Measurements from ENCODE around the gene DCC.

Gene DCC

GRCh38 chr18:52339891-52340371 is at the start of gene DCC:
Gene DCC (plus strand): TSS chr18:52340197. CDS start chr18:52340788, 591 bp downstream.
- no peak for DNase-seq (ENCODE audit: low read depth in 2 of 2)

- no peak for DNase-seq (ENCODE audit: low read depth in 2 of 2)
These were observed 29.3 kb upstream of the DCC start for GRCh38 chr18:52310651-52311050.

- no peak for DNase-seq (ENCODE audit: low read depth in 2 of 2)
These were observed 28.7 kb upstream of the DCC start for GRCh38 chr18:52311331-52311730.

- DNase-seq (ENCODE audit: low read depth in 2 of 2), result no peak
These were observed 27.7 kb upstream of the DCC start for GRCh38 chr18:52312346-52312745.

GRCh38 chr18:52313213-52313612 is 26.8 kb upstream of the DCC start:
- DNase-seq (ENCODE audit: low read depth in 2 of 2), result no peak

- DNase-seq (ENCODE audit: low read depth in 2 of 2), result no peak
These were observed 20.5 kb upstream of the DCC start for GRCh38 chr18:52319424-52319983.

GRCh38 chr18:52322307-52322706 is 17.7 kb upstream of the DCC start:
- no peak for DNase-seq (ENCODE audit: low read depth in 2 of 2)

- no peak for DNase-seq (ENCODE audit: low read depth in 2 of 2)
These were observed 16.2 kb upstream of the DCC start for GRCh38 chr18:52323802-52324201.

- no peak for DNase-seq (ENCODE audit: low read depth in 2 of 2)
These were observed 14.0 kb upstream of the DCC start for GRCh38 chr18:52325997-52326396.

GRCh38 chr18:52333860-52334259 is 6.1 kb upstream of the DCC start:
- DNase-seq (ENCODE audit: low read depth in 2 of 2), result no peak

- no peak for DNase-seq (ENCODE audit: low read depth in 2 of 2)
These were observed 5.7 kb upstream of the DCC start for GRCh38 chr18:52334307-52334706.

GRCh38 chr18:52334896-52335295 is 5.1 kb upstream of the DCC start:
- DNase-seq (ENCODE audit: low read depth in 2 of 2), result no peak

- no peak for DNase-seq (ENCODE audit: low read depth in 2 of 2)
These were observed 2.7 kb upstream of the DCC start for GRCh38 chr18:52337276-52337675.

GRCh38 chr18:52340406-52341102 is 557 bp downstream of the DCC start:
- DNase-seq (ENCODE audit: low read depth in 2 of 2), result no peak

GRCh38 chr18:52341103-52341432 is 1.1 kb downstream of the DCC start:
- no peak for DNase-seq (ENCODE audit: low read depth in 2 of 2)

- DNase-seq (ENCODE audit: low read depth in 2 of 2), result no peak
These were observed 1.8 kb downstream of the DCC start for GRCh38 chr18:52341608-52342381.

- no peak for DNase-seq (ENCODE audit: low read depth in 2 of 2)
These were observed 2.5 kb downstream of the DCC start for GRCh38 chr18:52342456-52342855.

- no peak for DNase-seq (ENCODE audit: low read depth in 2 of 2)
These were observed 3.1 kb downstream of the DCC start for GRCh38 chr18:52343138-52343537.

GRCh38 chr18:52343731-52344340 is 3.8 kb downstream of the DCC start:
- no peak for DNase-seq (ENCODE audit: low read depth in 2 of 2)

GRCh38 chr18:52344881-52345280 is 4.9 kb downstream of the DCC start:
- no peak for DNase-seq (ENCODE audit: low read depth in 2 of 2)

- no peak for DNase-seq (ENCODE audit: low read depth in 2 of 2)
These were observed 5.4 kb downstream of the DCC start for GRCh38 chr18:52345428-52345827.

GRCh38 chr18:52348209-52348608 is 8.2 kb downstream of the DCC start:
- no peak for DNase-seq (ENCODE audit: low read depth in 2 of 2)

GRCh38 chr18:52349498-52349897 is 9.5 kb downstream of the DCC start:
- no peak for DNase-seq (ENCODE audit: low read depth in 2 of 2)

Measured in activated CD8-positive, alpha-beta memory T cell treated with anti-CD3 and anti-CD28 coated beads for 4 hours (primary cell).